Measurements from ENCODE around the gene DPH6. TPM values are rescaled to one million over a fixed set of nuclear protein-coding genes. Genes with fewer than 3 reads are reported as not detected.

Gene DPH6
- total RNA-seq, 1 donor from 2014 or later: 21.0 TPM

DNA sequence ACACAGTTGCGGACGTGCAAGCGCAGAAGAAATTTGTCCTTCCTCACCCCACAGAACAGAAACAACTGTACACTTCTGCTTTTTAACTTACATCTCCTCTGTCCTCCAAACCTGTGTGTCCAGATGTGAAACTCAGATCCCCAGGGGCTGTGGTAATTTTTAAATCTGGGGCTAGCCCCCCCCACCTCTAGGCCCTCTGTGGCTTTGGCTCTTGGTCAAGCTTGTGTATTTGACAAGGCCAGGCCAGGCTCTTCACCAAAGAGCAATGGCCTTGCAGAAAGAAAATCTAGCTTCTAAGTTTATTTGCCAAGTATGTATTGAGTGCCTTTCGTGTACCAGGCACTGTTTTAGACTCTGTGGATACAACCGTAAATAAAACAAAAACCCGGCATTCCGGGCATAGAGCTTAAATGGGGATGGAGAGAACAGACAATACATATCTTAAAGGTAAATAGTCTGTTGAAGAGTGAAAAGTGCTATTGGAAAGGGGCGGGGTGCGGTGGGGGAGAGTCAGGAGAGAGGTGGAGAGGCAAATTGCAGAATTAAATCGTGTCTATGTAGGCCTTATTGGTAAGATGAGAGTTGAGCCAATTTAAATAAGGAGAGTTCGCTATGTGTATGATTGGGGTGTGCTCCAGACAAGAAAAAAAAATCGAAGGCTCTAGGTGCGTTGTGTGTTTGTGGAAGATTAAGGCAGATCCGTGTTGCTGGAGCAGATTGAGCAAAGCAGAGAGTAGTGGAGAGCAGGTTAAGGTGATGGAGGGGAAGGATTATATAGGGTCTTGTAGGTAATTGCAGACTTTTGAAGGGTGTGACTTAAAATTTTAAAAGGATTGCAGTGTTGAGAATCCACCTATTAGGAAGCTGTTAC, 781 bp upstream of the DPH6 start:
- intact Hi-C loops (cut with DNase I): no loop called here
- ATAC-seq (peak; percentile 18), DNase-seq (ENCODE audit: low spot score) (peak; percentile 59)

DNA sequence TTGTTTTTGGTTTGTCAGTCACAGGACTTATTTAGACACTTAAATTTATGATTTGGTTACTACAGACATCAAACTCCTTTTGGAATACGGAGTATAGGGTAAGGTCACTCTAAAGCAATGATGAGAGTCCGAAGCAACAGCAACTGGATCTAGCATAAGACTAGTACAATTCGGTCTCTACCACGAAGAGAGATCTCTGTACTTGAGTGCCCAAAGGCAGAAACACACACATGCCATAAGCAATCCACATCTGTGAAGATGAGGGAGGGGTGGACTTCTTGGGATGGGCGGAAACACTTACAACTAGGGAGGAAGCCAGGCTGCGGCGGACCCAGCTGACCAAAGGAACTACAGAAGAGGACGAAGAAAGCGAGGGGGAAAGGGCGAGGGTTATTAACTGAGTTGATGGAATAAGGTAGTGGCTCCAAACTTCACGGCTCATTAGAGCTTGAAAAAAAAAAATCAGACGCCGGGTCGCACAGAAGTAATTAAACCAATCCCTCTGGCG, 595 bp downstream of the DPH6 start:
- DNase-seq (ENCODE audit: low spot score) (peak; percentile 61), ATAC-seq (peak; percentile 78)
- intact Hi-C loops (cut with DNase I): no loop called here

DNA sequence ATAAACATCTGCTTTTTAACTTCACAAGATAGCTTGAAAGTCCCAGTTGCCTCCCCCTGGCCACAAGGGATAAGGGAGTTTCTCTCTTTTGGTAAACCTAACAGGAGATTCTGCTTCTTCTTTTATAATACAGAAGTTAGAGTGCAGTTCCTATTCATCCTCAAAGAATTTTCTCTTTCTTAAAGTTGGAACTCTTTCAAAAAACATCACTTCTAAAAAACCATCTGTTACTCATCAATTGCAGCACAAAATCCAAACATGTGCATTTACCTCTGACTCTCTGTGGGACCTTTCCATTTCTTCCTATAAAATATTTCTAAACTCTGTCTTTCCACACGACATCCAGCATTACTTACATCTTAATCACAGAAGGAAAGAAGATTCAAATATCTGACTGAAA, 5.1 kb downstream of the DPH6 start:
- ATAC-seq (no peak), DNase-seq (ENCODE audit: low spot score) (no peak)
- intact Hi-C loops (cut with DNase I): no loop called here

DNA sequence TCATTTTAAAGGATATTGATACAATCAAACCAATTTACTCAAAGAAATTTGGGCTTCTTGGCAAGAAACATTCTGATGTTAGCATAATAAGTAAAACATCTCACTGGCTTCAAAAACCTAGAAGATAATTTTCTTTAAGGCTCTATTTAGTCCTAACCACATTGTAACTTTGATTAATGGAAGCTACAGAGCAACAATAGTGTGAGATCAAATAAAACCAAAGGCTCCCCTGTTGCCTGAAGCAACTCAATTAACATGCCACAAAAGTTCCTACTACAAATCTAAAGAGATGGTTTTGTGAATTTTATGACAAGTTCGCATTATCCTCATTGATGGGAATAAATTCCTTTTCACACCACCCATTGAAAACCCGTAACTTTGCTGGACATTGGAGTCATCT, 5.9 kb downstream of the DPH6 start:
- intact Hi-C loops (cut with DNase I): no loop called here
- ATAC-seq (no peak), DNase-seq (ENCODE audit: low spot score) (no peak)

DNA sequence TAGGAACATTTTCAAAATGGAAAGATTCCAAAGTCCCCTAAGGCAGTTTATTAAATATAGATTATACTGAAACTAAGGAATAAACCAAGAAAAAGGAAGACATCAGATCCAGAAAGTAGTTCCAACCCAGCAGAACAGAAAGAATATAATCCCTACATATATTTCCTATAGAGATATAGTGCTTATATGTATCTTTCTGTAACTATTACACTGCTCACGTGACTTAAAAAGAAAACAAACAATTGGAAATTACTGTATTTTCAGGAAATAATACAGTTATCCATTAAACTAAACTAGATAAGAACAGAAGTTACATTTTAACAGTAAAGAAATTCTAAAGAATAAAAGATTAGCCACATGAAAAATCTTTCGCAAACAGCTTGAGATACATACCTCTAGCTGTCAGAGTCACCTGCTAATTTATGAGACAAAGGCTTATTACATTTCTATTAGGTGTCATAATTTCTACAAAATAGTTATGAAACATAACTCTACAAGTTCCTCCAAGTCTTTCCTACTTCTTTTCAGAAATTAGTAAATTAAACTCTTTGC, 10.5 kb downstream of the DPH6 start:
- intact Hi-C loops (cut with DNase I): no loop called here
- no peak for ATAC-seq
- DNase-seq (ENCODE audit: low spot score): no peak

DNA sequence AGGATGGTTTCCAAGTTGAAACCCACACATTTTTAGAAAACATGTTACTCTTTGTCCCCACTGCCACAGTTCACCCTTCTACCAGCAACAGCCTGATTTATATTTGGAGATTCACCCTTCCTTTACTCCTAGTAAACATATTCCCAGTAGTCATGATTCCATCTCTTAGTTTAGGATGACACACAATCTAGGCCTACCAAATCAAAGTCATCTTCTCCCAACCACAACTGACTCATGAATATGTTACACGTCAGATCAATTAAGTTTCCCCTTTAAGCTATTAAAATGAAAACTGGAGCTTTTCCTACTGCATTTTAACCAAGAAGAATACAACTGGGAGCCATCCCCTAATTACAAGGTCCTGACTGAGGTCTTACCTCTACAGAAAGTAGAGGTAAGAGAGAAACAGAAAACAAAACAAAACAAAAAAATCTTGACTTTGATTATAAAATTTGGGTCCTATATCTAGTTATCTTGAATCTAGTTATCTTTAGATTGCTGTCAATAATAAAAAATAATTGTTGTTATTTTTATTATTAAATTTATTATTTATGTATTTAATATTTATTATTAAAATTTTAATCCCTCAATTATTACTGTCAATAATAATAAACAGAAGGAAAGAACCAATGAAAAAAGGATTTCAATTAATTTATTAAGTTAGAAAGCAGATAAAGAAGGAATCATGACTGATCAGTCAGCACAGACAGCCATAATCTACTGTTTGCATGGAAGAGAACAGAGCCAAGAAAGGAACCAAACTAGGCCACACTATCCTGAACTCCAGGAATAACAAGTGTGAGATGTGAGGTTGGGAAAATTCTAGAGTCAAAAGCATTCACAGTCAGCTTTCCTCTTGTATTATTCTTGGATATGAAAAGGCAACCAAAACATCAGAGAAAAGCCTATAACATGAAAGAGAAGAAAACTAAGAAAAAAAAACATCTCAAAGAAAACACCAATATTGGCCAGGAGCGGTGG, 12.5 kb downstream of the DPH6 start:
- no peak for DNase-seq (ENCODE audit: low spot score)
- intact Hi-C loops (cut with DNase I): no loop called here

DNA sequence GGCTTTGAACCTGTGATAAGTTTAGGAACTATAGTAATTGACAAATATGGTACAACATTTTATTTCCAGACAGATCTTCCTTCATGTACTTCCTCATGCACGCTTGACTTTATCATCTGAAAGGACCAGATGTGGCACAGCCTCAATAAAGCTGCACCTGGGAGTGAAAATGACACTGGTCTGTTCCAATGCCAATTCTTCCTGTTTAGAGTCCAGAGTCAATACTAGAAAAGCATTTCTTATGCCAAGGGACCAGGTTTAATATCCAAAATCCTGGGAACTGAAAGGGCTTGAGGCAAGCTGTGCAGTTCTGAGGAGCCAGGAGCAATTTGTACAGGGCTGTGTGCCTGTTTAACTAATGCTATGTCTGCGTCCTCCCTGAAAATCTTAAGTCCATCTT, 15.3 kb downstream of the DPH6 start:
- intact Hi-C loops (cut with DNase I): no loop called here
- DNase-seq (ENCODE audit: low spot score): no peak
- no peak for ATAC-seq

More for the DNA sequence above, 12.5 kb downstream of the DPH6 start:
- no peak for ATAC-seq

DNA sequence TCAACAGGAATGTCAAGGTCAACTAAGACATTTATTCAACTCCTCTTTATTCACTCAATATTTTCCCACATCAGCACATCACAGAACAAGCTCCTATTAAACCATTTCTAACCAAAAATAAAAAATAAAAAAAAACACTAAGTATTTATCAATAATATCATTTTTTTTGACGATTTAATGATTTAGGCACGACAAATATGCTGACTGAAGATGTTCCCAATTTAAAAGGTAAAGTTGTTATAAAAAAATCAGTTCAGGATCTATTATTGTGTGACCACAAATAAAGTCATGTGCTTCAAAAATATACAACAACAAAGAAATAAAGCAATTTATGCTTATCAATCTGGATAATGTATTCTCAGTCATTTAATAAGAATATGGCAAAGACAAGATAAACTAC, 16.2 kb downstream of the DPH6 start:
- DNase-seq (ENCODE audit: low spot score) (no peak), ATAC-seq (no peak)
- intact Hi-C loops (cut with DNase I): no loop called here

DNA sequence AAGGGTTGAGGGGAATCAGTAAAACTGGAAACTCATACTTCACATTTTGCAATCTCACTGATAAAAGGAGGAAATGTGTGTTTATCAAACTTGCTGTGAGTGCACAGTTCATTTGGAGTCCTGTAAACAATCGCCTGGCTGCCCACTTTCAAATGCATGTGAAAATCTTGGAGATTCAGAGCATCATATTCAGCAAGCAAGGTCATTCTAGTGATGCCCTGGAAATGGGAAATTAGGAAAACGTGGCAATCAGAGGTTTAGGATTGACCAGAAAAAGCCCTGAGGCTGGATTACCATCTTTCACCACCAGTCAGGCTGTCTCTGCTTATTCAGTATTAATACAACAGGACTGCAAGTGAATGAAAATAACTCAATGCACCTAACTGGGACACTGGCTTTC, 23.9 kb downstream of the DPH6 start:
- DNase-seq (ENCODE audit: low spot score): no peak
- ATAC-seq: no peak
- intact Hi-C loops (cut with DNase I): no loop called here

DNA sequence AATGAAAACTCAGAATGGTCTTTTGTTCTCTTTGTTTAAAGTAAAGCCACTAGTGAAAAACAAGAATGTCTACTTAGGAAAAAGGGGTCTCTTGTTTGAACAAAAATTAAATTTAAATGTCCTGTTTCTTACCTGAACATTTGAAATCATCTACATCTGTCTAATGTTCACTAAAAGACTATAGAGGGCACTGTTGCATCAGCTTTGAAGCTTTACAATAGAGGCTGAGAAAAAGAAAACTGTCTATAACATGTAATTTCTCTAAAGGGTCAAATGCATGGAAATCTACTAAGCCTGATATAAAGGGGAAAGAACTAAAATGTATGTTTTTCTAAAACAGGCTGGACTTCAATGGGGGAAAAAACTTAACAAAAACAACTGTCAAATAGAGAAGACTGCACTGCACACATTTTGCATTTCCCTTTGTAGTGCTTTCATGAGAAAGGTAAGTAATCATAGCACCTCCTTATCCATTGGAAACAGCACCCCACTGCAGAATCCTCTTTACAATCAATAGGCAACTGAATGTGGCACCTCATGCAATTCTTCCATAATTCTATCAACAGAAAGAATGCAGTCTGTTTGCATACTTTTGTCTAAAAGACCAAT, 26.3 kb downstream of the DPH6 start:
- ATAC-seq (peak; percentile 67), DNase-seq (ENCODE audit: low spot score) (no peak)
- intact Hi-C loops (cut with DNase I): no loop called here

DNA sequence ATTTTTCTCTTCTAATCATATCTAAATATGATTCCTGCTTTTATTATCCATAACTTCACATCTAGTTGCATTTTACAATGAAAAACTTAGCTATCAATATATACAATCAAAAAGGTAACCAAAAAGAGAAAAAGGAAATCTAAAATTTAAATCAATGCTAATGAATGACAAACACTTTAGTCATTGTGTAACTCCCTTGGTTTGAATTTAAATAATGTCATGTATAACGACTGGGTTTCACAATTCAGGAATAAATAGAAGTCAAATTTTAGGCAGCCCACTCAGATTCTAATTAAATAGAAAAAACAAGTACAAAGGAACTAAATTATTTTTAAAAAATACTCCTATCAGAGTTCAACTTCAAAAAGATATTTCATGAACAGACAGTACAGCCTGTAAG, 26.9 kb downstream of the DPH6 start:
- DNase-seq (ENCODE audit: low spot score) (no peak), ATAC-seq (no peak)
- intact Hi-C loops (cut with DNase I): no loop called here

DNA sequence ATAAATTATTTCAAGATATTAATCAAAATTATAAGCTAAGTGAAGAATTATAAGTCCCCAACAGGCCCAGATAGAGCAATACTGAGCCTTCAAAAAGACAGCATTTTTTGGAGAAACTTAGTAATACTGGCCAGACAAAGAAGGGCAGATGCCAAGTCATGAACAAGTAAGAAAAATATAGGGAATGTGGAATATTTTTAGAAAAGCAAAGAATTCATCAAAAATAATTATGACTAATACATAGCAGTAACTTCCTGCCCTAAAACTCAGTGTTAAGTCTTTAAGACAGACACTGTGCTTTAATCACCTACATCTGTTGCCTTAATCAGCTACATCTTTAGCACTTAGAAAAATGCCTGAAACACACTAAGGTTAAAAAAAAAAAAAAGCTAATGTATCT, 31.2 kb downstream of the DPH6 start:
- intact Hi-C loops (cut with DNase I): no loop called here
- DNase-seq (ENCODE audit: low spot score) (no peak), ATAC-seq (no peak)

DNA sequence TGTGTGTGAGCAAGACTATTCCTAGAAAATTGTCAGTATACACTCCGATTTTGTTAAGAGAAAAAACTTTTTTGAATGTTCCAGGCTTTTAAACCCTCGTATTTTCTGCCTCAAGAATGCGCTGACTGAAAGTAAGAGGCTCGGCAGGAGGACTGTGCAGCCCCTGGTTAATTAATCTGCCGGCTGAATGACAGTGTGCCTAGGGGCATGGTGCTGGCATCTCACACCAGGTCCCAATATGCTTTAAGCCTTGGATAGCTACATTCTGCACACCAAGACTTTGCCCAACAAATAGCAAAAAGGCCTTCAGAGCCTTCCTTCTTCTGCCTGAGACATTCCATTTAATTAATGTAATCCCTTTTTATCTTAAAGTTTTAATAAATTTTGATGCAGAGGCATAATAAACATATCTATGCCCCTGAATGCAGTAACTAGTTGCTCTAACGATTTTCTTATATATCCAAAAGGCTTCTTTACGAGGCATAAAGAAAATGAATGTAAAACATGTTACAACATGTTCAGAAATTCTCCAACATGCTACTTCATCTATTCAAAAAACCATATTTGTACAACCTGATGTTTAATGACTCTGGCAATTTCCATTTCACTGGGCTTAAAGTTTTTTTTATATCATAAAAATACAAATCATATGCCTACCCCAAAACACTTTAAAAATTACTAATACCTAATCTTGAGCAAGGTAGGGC, 37.9 kb downstream of the DPH6 start:
- DNase-seq (ENCODE audit: low spot score): no peak
- no peak for ATAC-seq
- intact Hi-C loops (cut with DNase I): no loop called here

DNA sequence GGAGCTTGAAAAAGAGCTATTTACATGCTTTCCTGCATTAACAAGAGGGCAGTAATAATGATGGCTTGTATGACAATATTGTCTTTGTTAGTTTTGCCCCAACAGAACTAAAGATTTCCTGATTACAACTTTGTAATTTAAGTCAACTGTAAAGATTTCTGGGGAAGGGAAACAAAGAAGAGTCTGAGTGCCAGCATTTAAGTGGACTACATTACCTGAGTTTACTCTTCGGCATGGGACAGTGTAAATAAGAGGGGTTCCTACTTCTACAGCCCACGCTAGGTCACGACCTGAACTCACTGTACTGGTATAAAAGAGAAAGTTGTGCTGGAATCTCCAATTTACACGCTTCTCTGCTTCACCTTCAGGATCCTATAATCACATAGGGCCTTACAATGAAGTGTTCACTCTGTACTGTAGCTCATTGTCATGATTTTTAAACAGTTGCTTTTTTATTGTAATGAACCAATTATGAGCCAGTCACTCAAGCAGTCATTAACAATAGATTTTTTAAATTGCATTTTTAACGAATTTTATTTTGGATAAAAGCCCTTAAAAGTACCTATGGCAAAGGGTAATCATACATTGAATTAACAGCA, 39.6 kb downstream of the DPH6 start:
- no peak for ATAC-seq
- DNase-seq (ENCODE audit: low spot score): no peak
- intact Hi-C loops (cut with DNase I): no loop called here

DNA sequence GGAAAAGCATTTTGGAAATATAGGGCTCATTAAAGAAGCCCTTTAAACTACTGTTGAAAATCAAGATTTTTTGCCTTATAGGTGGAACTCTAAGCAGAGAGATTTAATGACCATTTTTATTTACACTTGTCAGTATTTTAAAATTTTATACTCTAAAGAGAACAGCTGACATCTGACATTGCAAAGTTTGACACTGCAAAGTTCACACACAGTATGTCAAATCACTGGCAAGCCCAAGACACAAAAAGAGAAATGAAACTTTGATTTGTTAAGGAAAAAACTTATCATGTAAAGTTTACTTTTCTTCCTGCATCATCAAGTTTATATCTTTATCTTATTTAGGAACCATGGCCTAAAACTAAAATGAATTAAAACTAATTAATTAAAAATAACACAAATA, 40.2 kb downstream of the DPH6 start:
- DNase-seq (ENCODE audit: low spot score) (no peak), ATAC-seq (no peak)
- intact Hi-C loops (cut with DNase I): no loop called here

DNA sequence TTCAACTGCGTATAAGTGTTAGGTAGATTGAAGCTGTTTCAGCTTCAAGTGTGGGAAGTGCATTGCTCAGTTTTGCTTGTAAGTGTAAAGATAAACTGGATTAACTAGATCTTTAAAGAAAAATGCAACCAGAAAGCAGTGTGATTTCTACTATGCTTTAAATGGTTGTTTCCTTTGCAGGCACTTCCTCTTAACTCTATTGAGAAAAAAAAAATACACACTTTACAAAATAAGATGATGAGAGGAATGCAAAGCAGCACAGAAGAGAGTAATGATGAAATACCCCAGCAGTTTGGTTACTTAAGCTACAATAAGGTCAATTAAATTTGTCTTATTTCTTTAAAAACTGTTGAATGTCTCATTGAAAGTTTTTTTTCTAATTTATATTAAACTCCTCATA, 40.8 kb downstream of the DPH6 start:
- intact Hi-C loops (cut with DNase I): no loop called here
- DNase-seq (ENCODE audit: low spot score) (no peak), ATAC-seq (no peak)

DNA sequence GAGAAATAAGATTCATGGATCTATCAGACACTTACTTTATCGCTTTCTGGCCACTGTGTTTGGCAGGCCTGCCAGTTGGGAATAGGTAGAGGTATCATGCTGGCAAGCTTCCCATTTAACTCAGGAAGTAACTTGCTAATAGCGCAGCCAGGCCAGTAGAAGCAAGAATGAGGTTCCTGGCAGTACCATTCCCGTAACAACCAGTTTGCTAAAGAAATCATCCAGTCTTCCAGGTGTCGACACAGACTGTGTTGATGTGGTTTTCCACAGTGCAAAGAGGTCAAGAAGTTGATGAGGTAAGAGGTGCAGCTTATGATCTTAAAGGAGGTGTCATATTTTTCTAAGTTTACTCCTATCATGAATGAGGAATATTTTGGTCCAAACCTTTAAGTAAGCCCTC, 46.2 kb downstream of the DPH6 start:
- ATAC-seq (peak; percentile 20), DNase-seq (ENCODE audit: low spot score) (no peak)
- intact Hi-C loops (cut with DNase I): no loop called here

DNA sequence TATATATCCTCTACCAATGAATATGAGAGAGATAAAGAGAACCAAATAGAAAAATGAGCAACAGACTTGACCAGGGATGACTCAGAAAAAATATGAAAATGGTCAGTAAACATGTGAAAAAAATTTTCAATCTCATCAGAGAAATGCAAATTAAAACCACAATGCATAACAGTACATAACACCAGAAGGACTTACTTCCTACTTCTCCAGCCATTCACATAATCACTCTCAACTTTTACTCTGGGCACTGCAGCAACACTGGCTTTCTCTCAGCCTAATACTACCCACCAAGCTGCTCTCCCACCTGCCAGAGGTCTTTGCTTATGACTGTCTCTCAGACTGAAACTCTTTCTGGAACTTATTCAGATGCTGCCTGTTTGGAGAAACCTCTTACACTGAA, 49.4 kb downstream of the DPH6 start:
- no peak for DNase-seq (ENCODE audit: low spot score)
- intact Hi-C loops (cut with DNase I): no loop called here
- ATAC-seq: no peak
